Common myeloid progenitor, CD34-positive (primary cell): ENCODE data around the gene SFXN1.

ENCODE experiments used
- CTCF ChIA-PET: fragments of 350-600 bp; sonication (Branson Sonifier 250); formaldehyde crosslinking; loops from one replicate; lab custom pipeline; 2021; ENCODE audit warnings: antibody characterized with exemption; lab: Charles Lee
- POLR2A ChIA-PET: fragments of 350-600 bp; sonication (Branson Sonifier 250); formaldehyde crosslinking; loops from one replicate; lab custom pipeline; 2021; ENCODE audit warnings: antibody characterized with exemption; lab: Charles Lee
- DNase-seq, 3 donors: peaks; one replicate each; pipeline versions ENCODE4 v3.0.0 to v3.0.0-alpha.2; 2013
- H3K27ac ChIP-seq, 2 experiments: 1 replicate in 1 of 2; 2 replicates in 1 of 2; pipeline ENCODE4 v1.7.0; 2013; ENCODE audit warnings: inconsistent platforms in 2 of 2, low read length in 2 of 2, mild to moderate bottlenecking in 2 of 2, low read depth in 1 of 2, moderate library complexity in 1 of 2; ENCODE audit not compliant: severe bottlenecking in 2 of 2, insufficient read depth in 1 of 2, poor library complexity in 1 of 2
- H3K27me3 ChIP-seq, 5 experiments: replicated peaks in 2 of 5; 1 replicate in 3 of 5; 2 replicates in 2 of 5; pipeline versions ENCODE4 v1.6.1 to v1.7.0; 2013; ENCODE audit warnings: low read length in 4 of 5, mild to moderate bottlenecking in 2 of 5, moderate library complexity in 2 of 5, inconsistent platforms in 1 of 5; ENCODE audit not compliant: insufficient read depth in 5 of 5, control insufficient read depth in 4 of 5
- H3K36me3 ChIP-seq, 4 experiments: 1 replicate in 2 of 4; 2 replicates in 2 of 4; pipeline versions ENCODE4 v1.6.1 to v1.7.0; 2013; ENCODE audit warnings: low read length in 3 of 4, control low read depth in 1 of 4, mild to moderate bottlenecking in 1 of 4; ENCODE audit not compliant: control insufficient read depth in 4 of 4, insufficient read depth in 4 of 4
- H3K4me1 ChIP-seq, 4 experiments: 1 replicate in 3 of 4; 2 replicates in 1 of 4; pipeline versions ENCODE4 v1.6.1 to v1.7.1; 2013; ENCODE audit warnings: low read length in 3 of 4, mild to moderate bottlenecking in 3 of 4, control low read depth in 1 of 4, inconsistent platforms in 1 of 4, moderate library complexity in 1 of 4; ENCODE audit not compliant: control insufficient read depth in 4 of 4, insufficient read depth in 4 of 4; ENCODE audit errors: control extremely low read depth in 1 of 4
- H3K4me3 ChIP-seq, 7 experiments: 1 replicate in 4 of 7; 2 replicates in 3 of 7; pipeline versions ENCODE4 v1.5.1 to v1.7.0; 2013; ENCODE audit warnings: mild to moderate bottlenecking in 7 of 7, low read length in 6 of 7, moderate library complexity in 6 of 7, inconsistent platforms in 2 of 7, low read depth in 2 of 7, control low read depth in 1 of 7; ENCODE audit not compliant: insufficient read depth in 4 of 7, control insufficient read depth in 1 of 7; ENCODE audit errors: extremely low read depth in 1 of 7
- H3K9me3 ChIP-seq, 5 experiments: 1 replicate in 4 of 5; 2 replicates in 1 of 5; pipeline versions ENCODE4 v1.6.1 to v1.7.1; 2013; ENCODE audit warnings: low read length in 4 of 5, mild to moderate bottlenecking in 2 of 5, inconsistent platforms in 1 of 5, low read depth in 1 of 5, moderate library complexity in 1 of 5; ENCODE audit not compliant: control insufficient read depth in 4 of 5, insufficient read depth in 2 of 5; ENCODE audit errors: control extremely low read depth in 1 of 5
- WGBS: methylation state at CpG from one replicate; pipeline ENCODE4 v1.1.5; 2013; ENCODE audit not compliant: insufficient coverage; 5-methylcytosine and 5-hydroxymethylcytosine counted together

SFXN1 gene

GRCh38 chr5:175572886-175573285 is 94.5 kb downstream of the SFXN1 start:
- POLR2A ChIA-PET = no interaction called here
- Histone ChIP-seq H3K4me3 (no peak overlapping the region), H3K27me3 (peaks cover 0 to 14% (median 0%) of the 10 kb centered on the region in 5 experiments), H3K4me1 (peaks cover 0 to 10% (median 2%) of the 10 kb centered on the region in 4 experiments), H3K9me3 (peaks cover 0 to 2% (median 0%) of the 10 kb centered on the region in 5 experiments), H3K36me3 (no peaks in the 10 kb centered on the region), H3K27ac (no peak overlapping the region)
- no peak for DNase-seq
- CTCF ChIA-PET = no interaction called here
- 93% methylated on average over 3 of the region's 4 CpGs for WGBS

DNA sequence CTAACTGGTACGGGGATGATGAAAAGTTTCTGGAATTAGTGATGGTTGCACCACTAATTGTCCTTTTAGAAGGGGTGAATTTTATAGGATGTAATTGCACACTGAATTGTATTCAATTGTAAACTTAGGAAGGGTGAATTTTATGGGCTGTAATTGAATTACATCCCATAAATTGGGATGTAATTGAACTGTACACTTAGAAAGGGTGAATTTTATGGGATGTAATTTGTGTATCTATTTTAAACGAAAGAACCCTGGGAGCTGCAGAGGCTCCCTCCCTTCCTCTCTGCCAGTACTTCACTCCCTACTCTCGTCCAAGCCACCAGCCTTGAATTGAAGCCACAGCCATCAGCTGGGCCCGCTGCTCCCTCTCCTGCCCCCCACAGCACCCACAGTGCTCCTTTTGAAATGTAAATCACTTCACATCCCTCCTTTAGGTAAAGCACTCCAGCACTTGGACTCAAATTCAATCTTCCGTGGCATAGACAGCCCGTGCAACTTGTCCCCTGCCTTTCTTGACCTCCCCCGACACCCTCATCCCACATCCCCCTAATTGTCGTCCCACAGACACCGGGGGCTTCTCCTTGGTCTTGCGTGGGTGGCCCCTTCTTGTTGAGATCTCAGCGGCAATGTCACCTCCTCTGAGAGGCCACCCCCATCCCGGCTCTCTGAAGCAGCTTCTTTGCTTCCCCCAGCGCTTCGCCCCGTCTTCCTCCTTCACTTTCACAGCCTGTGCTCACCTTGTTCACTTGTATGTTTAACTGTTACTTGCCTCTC is 95.3 kb downstream of the SFXN1 start:
- POLR2A ChIA-PET = no interaction called here
- H3K36me3 ChIP-seq = no peaks in the 10 kb centered on the region
- CTCF ChIA-PET = no interaction called here
- no peak for DNase-seq
- H3K9me3 ChIP-seq = peaks cover 0 to 2% (median 0%) of the 10 kb centered on the region in 5 experiments
- no peak overlapping the region for H3K27ac ChIP-seq
- no peak overlapping the region for H3K4me3 ChIP-seq
- H3K27me3 ChIP-seq = peaks cover 0 to 14% (median 0%) of the 10 kb centered on the region in 5 experiments
- 72% methylated on average over 14 of the region's 15 CpGs for WGBS
- peaks cover 0 to 10% (median 2%) of the 10 kb centered on the region in 4 experiments for H3K4me1 ChIP-seq

GRCh38 chr5:175575301-175575700 is 96.9 kb downstream of the SFXN1 start:
- WGBS = 100% methylated on average over 2 of the region's 2 CpGs
- Histone ChIP-seq H3K4me3 (no peak overlapping the region), H3K4me1 (peaks cover 0 to 10% (median 2%) of the 10 kb centered on the region in 4 experiments), H3K27ac (no peak overlapping the region), H3K9me3 (peaks cover 0 to 2% (median 0%) of the 10 kb centered on the region in 5 experiments), H3K36me3 (no peaks in the 10 kb centered on the region), H3K27me3 (peaks cover 0 to 14% (median 0%) of the 10 kb centered on the region in 5 experiments)
- POLR2A ChIA-PET = no interaction called here
- no peak for DNase-seq
- CTCF ChIA-PET = interaction anchor here (1.0 kb wide), 1 partner anchor 43 kb away, joined by 3 read pairs; no protein-coding TSS in a partner anchor

GRCh38 chr5:175576096-175576495 is 97.7 kb downstream of the SFXN1 start:
- Histone ChIP-seq H3K27ac (no peak overlapping the region), H3K36me3 (no peaks in the 10 kb centered on the region), H3K4me1 (peaks cover 0 to 10% (median 2%) of the 10 kb centered on the region in 4 experiments), H3K9me3 (peaks cover 0 to 2% (median 0%) of the 10 kb centered on the region in 5 experiments), H3K27me3 (peaks cover 0 to 14% (median 0%) of the 10 kb centered on the region in 5 experiments), H3K4me3 (no peak overlapping the region)
- ChIA-PET CTCF (no interaction called here), POLR2A (no interaction called here)
- DNase-seq = peak in 1 of 3 donors; percentile 27
- WGBS = 30% methylated on average over 7 of the region's 7 CpGs

DNA sequence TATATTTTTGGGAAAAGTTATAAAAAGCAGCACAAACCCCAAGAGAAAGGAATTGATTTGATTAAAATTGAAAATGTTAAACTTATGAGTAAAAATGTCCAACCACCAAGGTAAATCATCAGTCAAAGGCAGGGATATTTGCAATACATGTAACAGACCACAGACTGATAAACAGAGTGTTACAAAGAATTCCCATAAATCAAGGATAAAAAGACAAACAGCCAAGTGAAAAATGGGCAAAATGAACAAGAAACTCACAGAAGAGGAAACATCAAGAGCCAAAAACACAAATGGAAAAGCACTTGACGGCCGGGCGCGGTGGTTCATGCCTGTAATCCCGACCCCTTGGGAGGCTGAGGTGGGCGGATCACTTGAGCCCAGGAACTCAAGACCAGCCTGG is 98.2 kb downstream of the SFXN1 start:
- no peak overlapping the region for H3K4me3 ChIP-seq
- 95% methylated on average over 6 of the region's 6 CpGs for WGBS
- DNase-seq = no peak
- H3K27ac ChIP-seq = no peak overlapping the region
- ChIA-PET CTCF (no interaction called here), POLR2A (no interaction called here)
- peaks cover 0 to 14% (median 0%) of the 10 kb centered on the region in 5 experiments for H3K27me3 ChIP-seq
- peaks cover 0 to 10% (median 2%) of the 10 kb centered on the region in 4 experiments for H3K4me1 ChIP-seq
- peaks cover 0 to 2% (median 0%) of the 10 kb centered on the region in 5 experiments for H3K9me3 ChIP-seq
- no peaks in the 10 kb centered on the region for H3K36me3 ChIP-seq
